HCT116 (cell line): ENCODE measurements around the gene MEAF6. TPM values are rescaled to one million over a fixed set of nuclear protein-coding genes. Genes with fewer than 3 reads are reported as not detected.

ENCODE experiments used
- ATAC-seq: fragments of 200-7000 bp; cut with Tn5 transposase; 2 replicates; pipeline ENCODE4 v1.9.1; 2020; ENCODE audit warnings: mild to moderate bottlenecking, moderate library complexity
- BruUV-seq: library from RNA; stranded (reverse); fragments of 400-500 nt; replicated peaks from 2 replicates; lab custom pipeline; 2021; lab: Mats Ljungman, UMichigan
- CTCF ChIA-PET: fragments of 300-600 bp; sonication (Branson Sonifier 250); formaldehyde crosslinking; loops from one replicate; lab custom pipeline; 2021; ENCODE audit warnings: antibody characterized with exemption; lab: Charles Lee
- POLR2A ChIA-PET: fragments of 300-600, 350-600 bp; sonication (Branson Sonifier 250); formaldehyde crosslinking; loops from one replicate; lab custom pipeline; 2021; ENCODE audit warnings: antibody characterized with exemption; lab: Charles Lee
- RAD21 ChIA-PET, 2 experiments: fragments of 300-600 bp; sonication (Branson Sonifier 250); formaldehyde crosslinking; loops; one replicate each; lab custom pipeline; 2023; ENCODE audit warnings: low total read pairs in 2 of 2; ENCODE audit not compliant: uncharacterized antibody in 2 of 2, unreplicated experiment in 2 of 2, low non-redundant PET in 1 of 2; lab: Charles Lee
- DNase-seq: peaks from one replicate; pipeline ENCODE4 v3.0.0-alpha.2; 2010; ENCODE audit warnings: low read depth, low spot score
- H2AFZ ChIP-seq: fragments of 200-600 bp; shearing (Covaris generic), sonication (generic); 2 replicates; pipeline ENCODE4 v1.6.1; 2017; ENCODE audit warnings: low read depth, mixed run types, mixed read lengths, antibody characterized with exemption, low read length; ENCODE audit not compliant: poor library complexity, severe bottlenecking
- H3K27ac ChIP-seq: 2 replicates; pipeline ENCODE4 v1.5.1; 2012; ENCODE audit warnings: low read depth, low read length
- H3K27me3 ChIP-seq: fragments of 200-600 bp; sonication (generic); 2 replicates; pipeline ENCODE4 v1.6.1; 2016; ENCODE audit warnings: mixed run types, low read length, mixed read lengths; ENCODE audit not compliant: insufficient read depth
- H3K36me3 ChIP-seq, 2 experiments: fragments of 200-500 bp in 1 of 2; fragments of 200-600 bp in 1 of 2; sonication (Bioruptor generic) in 1 of 2; sonication (generic) in 1 of 2; 2 replicates each; pipeline versions ENCODE4 v1.5.1 to v1.6.1; 2014 to 2016; ENCODE audit warnings: low read length in 2 of 2, inconsistent platforms in 1 of 2, mixed read lengths in 1 of 2, mixed run types in 1 of 2; ENCODE audit not compliant: insufficient read depth in 2 of 2, control insufficient read depth in 1 of 2
- H3K4me1 ChIP-seq, 2 experiments: fragments of 200-600 bp in 1 of 2; sonication (generic) in 1 of 2; 2 replicates each; pipeline versions ENCODE4 v1.5.1 to v1.6.1; 2012 to 2017; ENCODE audit warnings: low read length in 2 of 2, inconsistent platforms in 1 of 2, mild to moderate bottlenecking in 1 of 2, mixed read lengths in 1 of 2, mixed run types in 1 of 2, moderate library complexity in 1 of 2; ENCODE audit not compliant: insufficient read depth in 2 of 2, control insufficient read depth in 1 of 2
- H3K4me2 ChIP-seq: fragments of 200-600 bp; sonication (generic); 2 replicates; pipeline ENCODE4 v1.6.1; 2017; ENCODE audit warnings: mixed run types, low read length, mixed read lengths
- H3K4me3 ChIP-seq, 2 experiments: fragments of 200-600 bp in 1 of 2; sonication (generic) in 1 of 2; replicated peaks in 1 of 2; 2 replicates each; pipeline ENCODE4 v1.5.1; 2011 to 2016; ENCODE audit warnings: low read length in 2 of 2, control low read depth in 1 of 2, low read depth in 1 of 2, mild to moderate bottlenecking in 1 of 2, mixed read lengths in 1 of 2, mixed run types in 1 of 2
- H3K79me2 ChIP-seq: fragments of 200-600 bp; sonication (generic); 2 replicates; pipeline ENCODE4 v1.6.1; 2017; ENCODE audit warnings: mild to moderate bottlenecking, mixed run types, low read length, moderate library complexity, mixed read lengths; ENCODE audit not compliant: insufficient read depth
- H3K9ac ChIP-seq: fragments of 200-600 bp; sonication (generic); 2 replicates; pipeline ENCODE4 v1.6.1; 2016; ENCODE audit warnings: low read length, mixed read lengths
- H3K9me2 ChIP-seq: fragments of 200-600 bp; sonication (generic), shearing (Covaris generic); 2 replicates; pipeline ENCODE4 v1.6.1; 2017; ENCODE audit warnings: mixed run types, mild to moderate bottlenecking, moderate library complexity; ENCODE audit not compliant: insufficient read depth
- H3K9me3 ChIP-seq, 2 experiments: fragments of 200-500 bp in 1 of 2; fragments of 200-600 bp in 1 of 2; sonication (Bioruptor generic) in 1 of 2; sonication (generic) in 1 of 2; 2 replicates each; pipeline ENCODE4 v1.6.1; 2014 to 2017; ENCODE audit warnings: low read length in 2 of 2, mixed read lengths in 2 of 2, inconsistent platforms in 1 of 2, low read depth in 1 of 2, mild to moderate bottlenecking in 1 of 2, mixed run types in 1 of 2, moderate library complexity in 1 of 2; ENCODE audit not compliant: control insufficient read depth in 1 of 2, insufficient read depth in 1 of 2
- H4K20me1 ChIP-seq: fragments of 200-600 bp; sonication (generic), shearing (Covaris generic); 2 replicates; pipeline ENCODE4 v1.6.1; 2017; ENCODE audit warnings: mixed run types, mild to moderate bottlenecking, moderate library complexity; ENCODE audit not compliant: insufficient read depth
- CBX3 ChIP-seq: IDR thresholded peaks from 2 replicates; pipeline ENCODE4 v1.6.1; 2012; ENCODE audit warnings: low read depth
- CEBPB ChIP-seq: IDR thresholded peaks from 2 replicates; pipeline ENCODE4 v1.6.1; 2012; ENCODE audit warnings: low read depth
- ELF1 ChIP-seq: IDR thresholded peaks from 2 replicates; pipeline ENCODE4 v1.6.1; 2012; ENCODE audit warnings: low read depth, borderline replicate concordance
- FOSL1 ChIP-seq: IDR thresholded peaks from 2 replicates; pipeline ENCODE4 v1.6.1; 2012; ENCODE audit warnings: low read depth
- JUND ChIP-seq: IDR thresholded peaks from 2 replicates; pipeline ENCODE4 v1.6.1; 2012
- POLR2A ChIP-seq: IDR thresholded peaks from 2 replicates; pipeline ENCODE4 v1.7.0; 2011; ENCODE audit warnings: borderline replicate concordance; ENCODE audit not compliant: insufficient read depth, insufficient read length; ENCODE audit errors: extremely low read depth
- REST ChIP-seq: IDR thresholded peaks from 2 replicates; pipeline ENCODE4 v1.6.1; 2012; ENCODE audit warnings: low read depth
- SIN3A ChIP-seq: IDR thresholded peaks from 2 replicates; pipeline ENCODE4 v1.6.1; 2012; ENCODE audit warnings: low read depth
- SRF ChIP-seq: IDR thresholded peaks from 2 replicates; pipeline ENCODE4 v1.6.1; 2012; ENCODE audit warnings: low read depth
- TCF7L2 ChIP-seq: IDR thresholded peaks from 2 replicates; pipeline ENCODE4 v1.7.0; 2011; ENCODE audit warnings: borderline replicate concordance, inconsistent platforms; ENCODE audit not compliant: insufficient read depth, insufficient read length; ENCODE audit errors: extremely low read depth
- ZNF274 ChIP-seq: fragments of 200-500 bp; sonication (Bioruptor generic); IDR thresholded peaks from 2 replicates; pipeline ENCODE4 v1.6.1; 2014; ENCODE audit warnings: mild to moderate bottlenecking, low read depth, low read length, inconsistent platforms
- intact Hi-C: fragments of 100-400 bp; cut with micrococcal nuclease; formaldehyde crosslinking; loops from 2 replicates; pipeline ENCODE4 v1.10.0; 2022
- total RNA-seq: library from RNA; stranded (reverse); gene quantifications from one replicate; pipeline ENCODE4 v1.2.1, GENCODE V29; 2021; ENCODE audit not compliant: unreplicated experiment

MEAF6 gene
- total RNA-seq, 1 experiment from 2014 or later = 50.3 TPM

GRCh38 chr1:37559080-37559479 is 44.5 kb upstream of the MEAF6 start:
- Histone ChIP-seq H3K27me3 (no peaks in the 10 kb centered on the region), H3K79me2 (peaks cover under 1% of the 10 kb centered on the region), H3K9me2 (no peaks in the 10 kb centered on the region), H2AFZ (no peak overlapping the region), H3K36me3 (no peaks in the 10 kb centered on the region), H3K4me1 (peaks cover 7 to 13% of the 10 kb centered on the region in 2 experiments), H3K4me3 (no peak overlapping the region), H3K27ac (no peak overlapping the region), H3K4me2 (no peak overlapping the region), H3K9me3 (no peaks in the 10 kb centered on the region), H3K9ac (no peak overlapping the region), H4K20me1 (no peaks in the 10 kb centered on the region)
- DNase-seq (no peak), ATAC-seq (no peak)
- TF ChIP-seq ELF1 = no peak
- TF ChIP-seq CEBPB = no peak
- TF ChIP-seq SRF = no peak
- no peak for TF ChIP-seq TCF7L2
- TF ChIP-seq ZNF274 = no peak
- no peak for TF ChIP-seq REST
- TF ChIP-seq CBX3 = no peak
- TF ChIP-seq JUND = no peak
- TF ChIP-seq SIN3A = no peak
- TF ChIP-seq FOSL1 = no peak
- no peak for TF ChIP-seq POLR2A
- BruUV-seq = no TSS peak
- intact Hi-C loops = no loop called here
- ChIA-PET POLR2A (no interaction called here), RAD21 (no interaction called here), CTCF (no interaction called here)
